Measurements from ENCODE around the gene FRS3. TPM values are rescaled to one million over a fixed set of nuclear protein-coding genes. Genes with fewer than 3 reads are reported as not detected.

FRS3 gene
- total and polyA plus RNA-seq, 2 of the 8 experiments (the other 6 are each of a cell fraction or from before 2014, with no cell fraction given): 3.4 to 4.4 TPM

- Histone ChIP-seq H3K4me2 (ENCODE audit: insufficient read depth in 1 of 2, low read depth in 2 of 2, low read length in 2 of 2) (no peak overlapping the region), H2BK20ac (ENCODE audit: low read length) (peak overlapping the region; percentile 2; the same call in 1 of the 2 replicates), H3K23ac (ENCODE audit: insufficient read length) (no peak overlapping the region), H2AFZ (ENCODE audit: low read length) (no peak overlapping the region), H3K27me3 (replicated peaks in 1 of 4; ENCODE audit: control insufficient read depth in 3 of 4, extremely low read depth in 1 of 4, insufficient read depth in 3 of 4, low read length in 3 of 4) (peaks cover 0 to 8% (median 5%) of the 10 kb centered on the region in 4 experiments; a peak in 3 of 7 replicates), H2BK120ac (replicated peaks; ENCODE audit: low read depth, low read length) (no peak overlapping the region), H2BK15ac (ENCODE audit: low read length) (no peak overlapping the region), H3K27ac (ENCODE audit: low read depth, low read length) (no peak overlapping the region), H3K4me3 (ENCODE audit: extremely low read depth in 1 of 4, insufficient read depth in 2 of 4, low read depth in 3 of 4, low read length in 4 of 4) (no peak overlapping the region), H3K56ac (replicated peaks; ENCODE audit: insufficient read length, low read depth, low read length) (no peak overlapping the region), H3K79me1 (ENCODE audit: low read depth, low read length) (no peaks in the 10 kb centered on the region), H3K23me2 (ENCODE audit: low read depth, low read length) (peaks cover 9% of the 10 kb centered on the region; the same call in 1 of the 2 replicates), H4K20me1 (replicated peaks in 1 of 2; ENCODE audit: control insufficient read depth in 1 of 2, insufficient read depth in 2 of 2, low read length in 2 of 2) (peaks cover 0 to 2% of the 10 kb centered on the region in 2 experiments), H3K9ac (replicated peaks in 1 of 4; ENCODE audit: extremely low read depth in 1 of 4, low read depth in 3 of 4, low read length in 3 of 4) (no peak overlapping the region), H3K14ac (ENCODE audit: insufficient read length) (no peak overlapping the region), H2BK5ac (ENCODE audit: low read depth, low read length) (no peak overlapping the region), H3K9me3 (ENCODE audit: insufficient read depth in 2 of 2, low read depth in 1 of 2, low read length in 1 of 2) (no peaks in the 10 kb centered on the region), H4K8ac (ENCODE audit: extremely low read depth, insufficient read depth, low read length) (no peak overlapping the region), H3K36me3 (ENCODE audit: control insufficient read depth in 2 of 4, insufficient read depth in 4 of 4, low read length in 3 of 4) (no peaks in the 10 kb centered on the region), H4K5ac (ENCODE audit: insufficient read length, low read depth, low read length) (no peak overlapping the region), H3K79me2 (ENCODE audit: control insufficient read depth in 1 of 2, insufficient read depth in 2 of 2, low read length in 2 of 2) (no peaks in the 10 kb centered on the region), H3K18ac (ENCODE audit: extremely low read depth, low read length) (no peak overlapping the region), H2BK12ac (ENCODE audit: low read depth, low read length) (no peak overlapping the region), H3K4ac (replicated peaks; ENCODE audit: insufficient read length, low read depth, low read length) (no peak overlapping the region), H2AK5ac (ENCODE audit: low read depth, low read length) (no peak overlapping the region), H3K4me1 (replicated peaks in 1 of 4; ENCODE audit: control insufficient read depth in 3 of 4, insufficient read depth in 4 of 4, low read length in 3 of 4) (peaks cover 12 to 39% (median 24%) of the 10 kb centered on the region in 4 experiments), H4K91ac (replicated peaks; ENCODE audit: insufficient read length, low read length) (peak overlapping the region; percentile 34)
- TF ChIP-seq TAF1 (IDR thresholded peaks at IDR 0.05; ENCODE audit: low read depth, low read length) (no peak), RXRA (IDR thresholded peaks at IDR 0.05; ENCODE audit: insufficient read depth, low read depth, low read length) (no peak), EZH2 (IDR thresholded peaks at IDR 0.05; ENCODE audit: low read depth, low read length, severe bottlenecking) (no peak), NANOG (IDR thresholded peaks at IDR 0.05; ENCODE audit: insufficient read depth, low read depth, low read length, poor library complexity, severe bottlenecking) (no peak)
- DNase-seq (ENCODE audit: low read depth in 1 of 2, low spot score in 2 of 2) (no peak), FAIRE-seq (no peak)
- 90% methylated on average over 9 of the region's 9 CpGs; no CpG with 5 or more reads in 1 of the 2 experiments for WGBS, 2 experiments (ENCODE audit: extremely low coverage in 1 of 2, insufficient coverage in 1 of 2, insufficient read length in 1 of 2, insufficient replicate concordance in 2 of 2, low coverage in 1 of 2, low lambda C conversion rate in 2 of 2, missing lambda C conversion rate in 1 of 2)
- POLR2A ChIA-PET (ENCODE audit: partially characterized antibody): no interaction called here
- CTCF ChIA-PET (ENCODE audit: partially characterized antibody): interaction anchor here (0.6 to 3.0 kb wide), 4 partner anchors 25 to 127 kb away, joined by 3 to 15 read pairs (median 4); partner anchors contain the start of gene TOMM6
Measured at GRCh38 chr6:41730531-41731436, 48.9 kb downstream of the FRS3 start.
